HEK293 (cell line): ENCODE measurements around the gene PAIP2.

Experiments
- ZBTB8A ChIP-seq: fragments of 450-650 bp; formaldehyde crosslinking; IDR thresholded peaks from 2 replicates; pipeline ENCODE4 v1.5.1; 2016; ENCODE audit warnings: missing biosample characterization, missing genetic modification characterization
- ZNF350 ChIP-seq: fragments of 450-650 bp; formaldehyde crosslinking; IDR thresholded peaks from 2 replicates; pipeline ENCODE4 v1.5.0; 2017; ENCODE audit warnings: missing biosample characterization, mild to moderate bottlenecking, missing genetic modification characterization
- ZNF629 ChIP-seq: fragments of 450-650 bp; formaldehyde crosslinking; IDR thresholded peaks from 2 replicates; pipeline ENCODE4 v1.5.1; 2017; ENCODE audit warnings: missing biosample characterization, missing genetic modification characterization
- TF ChIP-seq, protein P1 (sequence below): fragments of 450-650 bp; formaldehyde crosslinking; IDR thresholded peaks from 2 replicates; pipeline ENCODE4 v1.5.0; 2017; ENCODE audit warnings: missing biosample characterization, missing genetic modification characterization, borderline replicate concordance
- TF ChIP-seq, protein P2 (sequence below): fragments of 450-650 bp; formaldehyde crosslinking; IDR thresholded peaks from 2 replicates; pipeline ENCODE4 v1.5.1; 2016; ENCODE audit warnings: missing biosample characterization, missing genetic modification characterization
- TF ChIP-seq, protein P3 (sequence below): fragments of 450-650 bp; formaldehyde crosslinking; IDR thresholded peaks from 2 replicates; pipeline ENCODE4 v1.5.1; 2016; ENCODE audit warnings: missing biosample characterization, missing genetic modification characterization
- TF ChIP-seq, protein P4 (sequence below): fragments of 450-650 bp; formaldehyde crosslinking; IDR thresholded peaks from 2 replicates; pipeline ENCODE4 v1.5.1; 2016; ENCODE audit warnings: missing biosample characterization, missing genetic modification characterization
- TF ChIP-seq, protein P5 (sequence below): IDR thresholded peaks from 2 replicates; pipeline ENCODE4 v1.6.1; 2011; ENCODE audit warnings: mild to moderate bottlenecking, low read depth, low read length, borderline replicate concordance

DNA sequence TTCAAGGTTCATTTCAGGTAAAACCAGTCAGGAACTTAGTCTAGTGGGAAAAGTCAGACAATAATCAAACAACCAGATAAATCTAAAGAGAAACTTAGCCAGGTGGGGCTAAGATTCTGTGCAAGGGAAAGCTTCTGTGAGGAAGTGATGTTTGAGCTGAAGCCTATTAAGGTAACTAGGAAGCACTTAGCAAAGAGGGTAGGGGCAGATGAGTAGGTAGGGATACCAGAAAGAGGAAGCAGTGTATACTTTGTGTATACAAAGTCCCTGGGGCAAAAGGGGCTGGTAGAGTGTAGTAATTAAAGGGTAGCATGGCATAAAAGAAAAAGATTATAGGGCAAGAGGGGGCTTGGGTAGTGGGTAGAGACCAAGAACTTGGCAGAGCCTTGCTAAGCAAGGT lies 65.9 kb downstream of the PAIP2 start:
- TF ChIP-seq, protein P1, sequence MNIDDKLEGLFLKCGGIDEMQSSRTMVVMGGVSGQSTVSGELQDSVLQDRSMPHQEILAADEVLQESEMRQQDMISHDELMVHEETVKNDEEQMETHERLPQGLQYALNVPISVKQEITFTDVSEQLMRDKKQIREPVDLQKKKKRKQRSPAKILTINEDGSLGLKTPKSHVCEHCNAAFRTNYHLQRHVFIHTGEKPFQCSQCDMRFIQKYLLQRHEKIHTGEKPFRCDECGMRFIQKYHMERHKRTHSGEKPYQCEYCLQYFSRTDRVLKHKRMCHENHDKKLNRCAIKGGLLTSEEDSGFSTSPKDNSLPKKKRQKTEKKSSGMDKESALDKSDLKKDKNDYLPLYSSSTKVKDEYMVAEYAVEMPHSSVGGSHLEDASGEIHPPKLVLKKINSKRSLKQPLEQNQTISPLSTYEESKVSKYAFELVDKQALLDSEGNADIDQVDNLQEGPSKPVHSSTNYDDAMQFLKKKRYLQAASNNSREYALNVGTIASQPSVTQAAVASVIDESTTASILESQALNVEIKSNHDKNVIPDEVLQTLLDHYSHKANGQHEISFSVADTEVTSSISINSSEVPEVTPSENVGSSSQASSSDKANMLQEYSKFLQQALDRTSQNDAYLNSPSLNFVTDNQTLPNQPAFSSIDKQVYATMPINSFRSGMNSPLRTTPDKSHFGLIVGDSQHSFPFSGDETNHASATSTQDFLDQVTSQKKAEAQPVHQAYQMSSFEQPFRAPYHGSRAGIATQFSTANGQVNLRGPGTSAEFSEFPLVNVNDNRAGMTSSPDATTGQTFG (tag by site-specific recombination) = no peak
- TF ChIP-seq, protein P2, sequence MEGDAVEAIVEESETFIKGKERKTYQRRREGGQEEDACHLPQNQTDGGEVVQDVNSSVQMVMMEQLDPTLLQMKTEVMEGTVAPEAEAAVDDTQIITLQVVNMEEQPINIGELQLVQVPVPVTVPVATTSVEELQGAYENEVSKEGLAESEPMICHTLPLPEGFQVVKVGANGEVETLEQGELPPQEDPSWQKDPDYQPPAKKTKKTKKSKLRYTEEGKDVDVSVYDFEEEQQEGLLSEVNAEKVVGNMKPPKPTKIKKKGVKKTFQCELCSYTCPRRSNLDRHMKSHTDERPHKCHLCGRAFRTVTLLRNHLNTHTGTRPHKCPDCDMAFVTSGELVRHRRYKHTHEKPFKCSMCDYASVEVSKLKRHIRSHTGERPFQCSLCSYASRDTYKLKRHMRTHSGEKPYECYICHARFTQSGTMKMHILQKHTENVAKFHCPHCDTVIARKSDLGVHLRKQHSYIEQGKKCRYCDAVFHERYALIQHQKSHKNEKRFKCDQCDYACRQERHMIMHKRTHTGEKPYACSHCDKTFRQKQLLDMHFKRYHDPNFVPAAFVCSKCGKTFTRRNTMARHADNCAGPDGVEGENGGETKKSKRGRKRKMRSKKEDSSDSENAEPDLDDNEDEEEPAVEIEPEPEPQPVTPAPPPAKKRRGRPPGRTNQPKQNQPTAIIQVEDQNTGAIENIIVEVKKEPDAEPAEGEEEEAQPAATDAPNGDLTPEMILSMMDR (tag by site-specific recombination) = no peak
- TF ChIP-seq ZNF629 (tag by site-specific recombination) (no peak), ZBTB8A (tag by site-specific recombination) (no peak), ZNF350 (tag by site-specific recombination) (no peak)
- TF ChIP-seq, protein P3, sequence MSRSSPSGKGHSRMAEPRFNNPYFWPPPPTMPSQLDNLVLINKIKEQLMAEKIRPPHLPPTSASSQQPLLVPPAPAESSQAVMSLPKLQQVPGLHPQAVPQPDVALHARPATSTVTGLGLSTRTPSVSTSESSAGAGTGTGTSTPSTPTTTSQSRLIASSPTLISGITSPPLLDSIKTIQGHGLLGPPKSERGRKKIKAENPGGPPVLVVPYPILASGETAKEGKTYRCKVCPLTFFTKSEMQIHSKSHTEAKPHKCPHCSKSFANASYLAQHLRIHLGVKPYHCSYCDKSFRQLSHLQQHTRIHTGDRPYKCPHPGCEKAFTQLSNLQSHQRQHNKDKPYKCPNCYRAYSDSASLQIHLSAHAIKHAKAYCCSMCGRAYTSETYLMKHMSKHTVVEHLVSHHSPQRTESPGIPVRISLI (tag by site-specific recombination) = no peak
- TF ChIP-seq, protein P4, sequence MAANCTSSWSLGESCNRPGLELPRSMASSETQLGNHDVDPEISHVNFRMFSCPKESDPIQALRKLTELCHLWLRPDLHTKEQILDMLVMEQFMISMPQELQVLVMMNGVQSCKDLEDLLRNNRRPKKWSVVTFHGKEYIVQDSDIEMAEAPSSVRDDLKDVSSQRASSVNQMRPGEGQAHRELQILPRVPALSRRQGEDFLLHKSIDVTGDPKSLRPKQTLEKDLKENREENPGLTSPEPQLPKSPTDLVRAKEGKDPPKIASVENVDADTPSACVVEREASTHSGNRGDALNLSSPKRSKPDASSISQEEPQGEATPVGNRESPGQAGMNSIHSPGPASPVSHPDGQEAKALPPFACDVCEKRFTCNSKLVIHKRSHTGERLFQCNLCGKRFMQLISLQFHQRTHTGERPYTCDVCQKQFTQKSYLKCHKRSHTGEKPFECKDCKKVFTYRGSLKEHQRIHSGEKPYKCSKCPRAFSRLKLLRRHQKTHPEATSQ = no peak
- TF ChIP-seq, protein P5, sequence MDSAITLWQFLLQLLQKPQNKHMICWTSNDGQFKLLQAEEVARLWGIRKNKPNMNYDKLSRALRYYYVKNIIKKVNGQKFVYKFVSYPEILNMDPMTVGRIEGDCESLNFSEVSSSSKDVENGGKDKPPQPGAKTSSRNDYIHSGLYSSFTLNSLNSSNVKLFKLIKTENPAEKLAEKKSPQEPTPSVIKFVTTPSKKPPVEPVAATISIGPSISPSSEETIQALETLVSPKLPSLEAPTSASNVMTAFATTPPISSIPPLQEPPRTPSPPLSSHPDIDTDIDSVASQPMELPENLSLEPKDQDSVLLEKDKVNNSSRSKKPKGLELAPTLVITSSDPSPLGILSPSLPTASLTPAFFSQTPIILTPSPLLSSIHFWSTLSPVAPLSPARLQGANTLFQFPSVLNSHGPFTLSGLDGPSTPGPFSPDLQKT = no peak
